Spleen (tissue), 11 donors: ENCODE results near the gene SMAD7. TPM values are rescaled to one million over a fixed set of nuclear protein-coding genes. Genes with fewer than 3 reads are reported as not detected.

Experiments used
- DNase-seq: peaks from one replicate; pipeline ENCODE4 v3.0.0-alpha.2; 2020
- H3K27ac ChIP-seq, 8 donors: fragments of 200-600 bp; sonication (generic) in 7 of 8; 1 replicate in 4 of 8; 2 replicates in 4 of 8; pipeline versions ENCODE4 v1.5.0 to v1.8.0; 2016 to 2021; ENCODE audit warnings: inconsistent platforms in 4 of 8, mild to moderate bottlenecking in 4 of 8, moderate library complexity in 1 of 8
- H3K27me3 ChIP-seq, 7 donors: fragments of 200-600 bp; sonication (generic) in 6 of 7; replicated peaks in 1 of 7; 1 replicate in 4 of 7; 2 replicates in 3 of 7; pipeline versions ENCODE4 v1.5.0 to v1.8.0; 2016 to 2021; ENCODE audit warnings: inconsistent platforms in 3 of 7, mild to moderate bottlenecking in 1 of 7
- H3K36me3 ChIP-seq, 6 donors: fragments of 200-600 bp; sonication (generic) in 5 of 6; 1 replicate in 4 of 6; 2 replicates in 2 of 6; pipeline versions ENCODE4 v1.5.0 to v1.8.0; 2016 to 2021; ENCODE audit warnings: inconsistent platforms in 2 of 6
- H3K4me1 ChIP-seq, 6 donors: fragments of 200-600 bp; sonication (generic) in 5 of 6; 1 replicate in 3 of 6; 2 replicates in 3 of 6; pipeline versions ENCODE4 v1.5.0 to v1.8.0; 2016 to 2021; ENCODE audit warnings: inconsistent platforms in 3 of 6
- H3K4me3 ChIP-seq, 8 donors: fragments of 200-600 bp; sonication (generic) in 7 of 8; 1 replicate in 4 of 8; 2 replicates in 4 of 8; pipeline versions ENCODE4 v1.5.0 to v1.8.0; 2016 to 2021; ENCODE audit warnings: inconsistent platforms in 4 of 8, mild to moderate bottlenecking in 4 of 8, moderate library complexity in 2 of 8
- H3K9me3 ChIP-seq, 8 donors: fragments of 200-600 bp; sonication (generic) in 7 of 8; 1 replicate in 4 of 8; 2 replicates in 4 of 8; pipeline versions ENCODE4 v1.5.0 to v1.8.0; 2016 to 2021; ENCODE audit warnings: inconsistent platforms in 4 of 8
- POLR2A ChIP-seq, 3 donors: fragments of 450-650 bp; IDR thresholded peaks; one replicate each; pipeline ENCODE4 v1.5.1; 2017; ENCODE audit warnings: antibody characterized with exemption in 3 of 3, mild to moderate bottlenecking in 1 of 3
- POLR2AphosphoS5 ChIP-seq, 3 donors: sonication (generic); formaldehyde crosslinking; IDR thresholded peaks; one replicate each; pipeline ENCODE4 v1.5.1; 2017; ENCODE audit warnings: antibody characterized with exemption in 3 of 3
- WGBS, 5 donors: extraction: QIAGEN DNeasy Blood & Tissue Kit in 3 of 5; methylation state at CpG; one replicate each; pipeline versions ENCODE4 v1.1.5 to v1.1.7; 2013 to 2018; 5-methylcytosine and 5-hydroxymethylcytosine counted together
- intact Hi-C: fragments of 100-400 bp; cut with DNase I; formaldehyde crosslinking; loops from one replicate; pipeline ENCODE4 v1.15.0; 2023; ENCODE audit warnings: low total_unique reads
- polyA plus RNA-seq, 3 donors: library from polyadenylated mRNA; stranded (reverse); fragments of 200-250 nt; gene quantifications; one replicate each; pipeline ENCODE4 v1.2.1, GENCODE V29; 2013
- total RNA-seq, 7 donors: library from RNA; depleted of rRNA in 3 of 7; stranded (reverse); fragments of >200 nt in 3 of 7; fragmentation: NEBNext Ultra II Directional in 4 of 7; extraction: Animal tissue kit (Norgen Biotek cat#: 25700) in 4 of 7; gene quantifications; one replicate each; pipeline versions ENCODE4 v1.1.0 to v1.2.1, GENCODE V29; 2016 to 2021
- TF ChIP-seq, protein P1 (sequence below), 11 experiments: fragments of 200-600 bp in 7 of 11; fragments of 450-650 bp in 4 of 11; sonication (generic) in 4 of 11; IDR thresholded peaks in 8 of 11; conservative IDR thresholded peaks in 3 of 11; 1 replicate in 7 of 11; 2 replicates in 4 of 11; pipeline versions ENCODE4 v1.4.0 to v1.8.0; 2016 to 2021; ENCODE audit warnings: antibody characterized with exemption in 11 of 11, inconsistent platforms in 4 of 11, mild to moderate bottlenecking in 1 of 11
- donor health status: healthy with polysubstance abuse.
- donor health status: DM: no; HTN: no; CAD: no; lungs with moderate emphysema.
- donor health status: DM: no; HTN: no; CAD: no.
- donor health status: Bipolar disorder and iron deficiency.
- donor health status: healthy.
- donor health status: DM: no; HTN: no; CAD: no.
- donor health status: DM: yes; HTN: yes; CAD: no.

Gene SMAD7
- total and polyA plus RNA-seq, 10 donors, result 2.5 to 21.2 (median 15.2) TPM

GRCh38 chr18:48975120-48975816 is 24.5 kb upstream of the SMAD7 start:
- no peak for TF ChIP-seq POLR2A (IDR thresholded peaks at IDR 0.05)
- peak in 1 of 3 donors; percentile 57 for TF ChIP-seq POLR2AphosphoS5 (IDR thresholded peaks at IDR 0.05)
- Histone ChIP-seq H3K4me1 (peaks cover 3 to 33% (median 22%) of the 10 kb centered on the region in 6 donors), H3K27me3 (peaks cover 0 to 50% (median 8%) of the 10 kb centered on the region in 7 donors), H3K9me3 (no peaks in the 10 kb centered on the region), H3K4me3 (peak overlapping the region; percentile 41 to 86 (median 61)), H3K27ac (peak overlapping the region in 6 of 8 donors; percentile 20 to 73 (median 59)), H3K36me3 (no peaks in the 10 kb centered on the region)
- DNase-seq, result no peak
- WGBS, 5 donors, result 3 to 5% (median 5%) methylated on average over 39 to 58 of the region's 58 CpGs
- intact Hi-C loops, result no loop called here

DNA sequence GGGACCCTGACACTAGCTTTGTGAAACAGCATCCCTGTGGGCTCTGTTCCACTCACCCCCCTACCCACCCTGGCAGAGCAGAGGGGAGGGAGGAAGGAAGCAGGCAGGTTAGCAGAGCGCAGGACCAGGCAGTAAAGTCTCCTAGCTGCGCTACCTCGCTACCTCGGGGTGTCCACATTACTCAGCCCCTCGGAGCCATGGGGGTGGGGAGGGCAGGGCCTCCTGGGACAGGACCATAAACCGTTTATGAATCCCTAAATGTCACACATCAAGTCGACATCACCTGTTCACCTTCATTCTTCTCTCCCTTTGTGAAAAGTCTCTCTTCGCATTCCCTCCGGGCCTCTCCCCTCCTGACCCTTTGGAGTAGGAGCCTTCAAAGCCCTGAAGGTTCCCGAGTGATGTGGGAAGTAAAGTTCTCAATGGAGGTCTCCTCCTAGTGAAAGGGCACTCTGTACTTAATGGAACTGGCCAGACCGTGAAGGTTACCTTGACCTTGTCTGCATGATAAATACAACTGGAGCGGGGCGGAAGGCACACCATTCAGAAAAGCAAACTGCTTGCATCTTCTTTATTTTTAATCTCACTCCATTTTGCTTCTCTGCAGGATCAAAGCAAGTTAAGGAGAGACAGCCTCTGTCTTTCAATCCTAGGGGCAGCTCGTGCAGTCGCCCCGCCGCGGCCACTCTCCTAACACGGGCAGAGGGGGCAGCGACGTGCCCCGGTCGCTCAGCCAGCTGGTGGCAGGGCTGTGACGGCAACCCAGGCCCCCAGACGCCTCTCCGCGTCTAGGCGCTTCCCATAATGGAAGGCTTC is 23.7 kb upstream of the SMAD7 start:
- Histone ChIP-seq H3K27me3 (peaks cover 0 to 42% (median 8%) of the 10 kb centered on the region in 7 donors), H3K4me1 (peaks cover 3 to 26% (median 16%) of the 10 kb centered on the region in 6 donors), H3K9me3 (no peaks in the 10 kb centered on the region), H3K4me3 (peak overlapping the region in 6 of 8 donors; percentile 47 to 86 (median 62)), H3K27ac (peak overlapping the region in 3 of 8 donors; percentile 20 to 73 (median 57)), H3K36me3 (no peaks in the 10 kb centered on the region)
- no peak for DNase-seq
- TF ChIP-seq POLR2AphosphoS5 (IDR thresholded peaks at IDR 0.05), result peak in 1 of 3 donors; percentile 8
- TF ChIP-seq, protein P1, sequence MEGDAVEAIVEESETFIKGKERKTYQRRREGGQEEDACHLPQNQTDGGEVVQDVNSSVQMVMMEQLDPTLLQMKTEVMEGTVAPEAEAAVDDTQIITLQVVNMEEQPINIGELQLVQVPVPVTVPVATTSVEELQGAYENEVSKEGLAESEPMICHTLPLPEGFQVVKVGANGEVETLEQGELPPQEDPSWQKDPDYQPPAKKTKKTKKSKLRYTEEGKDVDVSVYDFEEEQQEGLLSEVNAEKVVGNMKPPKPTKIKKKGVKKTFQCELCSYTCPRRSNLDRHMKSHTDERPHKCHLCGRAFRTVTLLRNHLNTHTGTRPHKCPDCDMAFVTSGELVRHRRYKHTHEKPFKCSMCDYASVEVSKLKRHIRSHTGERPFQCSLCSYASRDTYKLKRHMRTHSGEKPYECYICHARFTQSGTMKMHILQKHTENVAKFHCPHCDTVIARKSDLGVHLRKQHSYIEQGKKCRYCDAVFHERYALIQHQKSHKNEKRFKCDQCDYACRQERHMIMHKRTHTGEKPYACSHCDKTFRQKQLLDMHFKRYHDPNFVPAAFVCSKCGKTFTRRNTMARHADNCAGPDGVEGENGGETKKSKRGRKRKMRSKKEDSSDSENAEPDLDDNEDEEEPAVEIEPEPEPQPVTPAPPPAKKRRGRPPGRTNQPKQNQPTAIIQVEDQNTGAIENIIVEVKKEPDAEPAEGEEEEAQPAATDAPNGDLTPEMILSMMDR (IDR thresholded peaks at IDR 0.05 in 8 of 11, conservative IDR thresholded peaks at IDR 0.05 in 3 of 11), result no peak
- WGBS, 5 donors, result 57 to 65% (median 59%) methylated on average over 28 of the region's 28 CpGs
- intact Hi-C loops, result no loop called here

DNA sequence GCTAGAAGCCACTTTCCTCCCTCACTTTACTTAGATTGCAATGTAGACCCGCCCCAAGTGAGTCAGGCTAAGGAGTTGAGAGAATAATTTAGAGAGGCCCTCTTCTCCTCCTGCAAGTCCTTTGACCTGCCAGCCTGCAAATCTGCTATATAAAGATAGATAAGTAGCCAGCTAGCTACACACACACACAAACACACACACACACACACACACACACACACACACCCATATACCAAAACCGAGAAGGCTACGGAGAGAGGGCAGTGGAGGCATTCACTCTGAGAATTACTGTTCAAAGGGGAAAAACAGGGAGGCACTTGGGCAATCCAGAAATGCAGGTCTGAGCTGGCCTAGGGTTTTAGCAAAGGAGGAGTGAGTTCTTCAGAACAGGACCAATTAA is 23.0 kb upstream of the SMAD7 start:
- Histone ChIP-seq H3K4me1 (peaks cover 3 to 24% (median 16%) of the 10 kb centered on the region in 6 donors), H3K4me3 (no peak overlapping the region), H3K27ac (no peak overlapping the region), H3K27me3 (peaks cover 0 to 39% (median 8%) of the 10 kb centered on the region in 7 donors), H3K36me3 (no peaks in the 10 kb centered on the region), H3K9me3 (no peaks in the 10 kb centered on the region)
- TF ChIP-seq POLR2AphosphoS5 (IDR thresholded peaks at IDR 0.05) (no peak), POLR2A (IDR thresholded peaks at IDR 0.05) (no peak)
- TF ChIP-seq, protein P1 (IDR thresholded peaks at IDR 0.05 in 8 of 11, conservative IDR thresholded peaks at IDR 0.05 in 3 of 11), result no peak
- DNase-seq, result no peak
- 77 to 91% (median 86%) methylated on average over 3 of the region's 3 CpGs for WGBS, 5 donors
- intact Hi-C loops, result no loop called here

DNA sequence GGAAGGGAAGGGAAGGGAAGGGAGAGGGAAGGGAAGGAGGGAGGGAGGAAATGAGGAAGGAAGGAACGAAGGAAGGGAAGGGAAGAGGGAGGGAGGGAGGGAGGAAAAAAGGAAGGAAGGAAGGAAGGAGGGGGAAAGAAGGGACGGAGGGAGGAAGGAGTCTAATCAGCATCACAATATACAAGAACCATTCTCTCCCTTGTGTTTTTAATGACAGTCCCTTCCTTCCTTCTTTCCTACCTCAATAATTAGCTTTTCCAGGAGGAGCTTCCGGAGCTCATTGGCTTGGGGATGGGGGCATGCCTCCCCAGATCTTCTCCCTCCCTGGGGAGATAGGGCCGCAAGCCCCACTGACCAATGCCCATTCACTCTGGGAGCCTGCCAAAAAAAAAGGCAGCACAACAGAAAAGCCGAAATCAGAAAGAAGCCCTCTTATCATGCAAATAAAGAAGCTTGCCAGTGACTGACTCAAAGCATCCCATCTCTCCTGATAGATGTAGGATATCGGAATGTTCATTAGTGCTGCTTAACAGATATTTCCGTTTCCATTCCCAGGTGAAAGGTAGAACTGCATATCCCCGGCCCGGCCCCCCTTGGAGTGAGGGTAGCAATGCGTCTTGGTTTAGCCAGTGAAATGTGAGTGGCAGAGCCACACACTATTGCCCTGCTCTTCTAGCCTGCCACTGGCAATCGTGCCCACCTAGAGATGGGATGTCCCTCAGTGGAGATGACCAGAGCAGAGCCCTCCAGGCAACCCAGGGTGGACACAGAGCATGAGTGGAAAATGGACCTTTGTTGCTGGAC is 17.8 kb upstream of the SMAD7 start:
- no peak for DNase-seq
- 67 to 79% (median 77%) methylated on average over 11 of the region's 11 CpGs for WGBS, 5 donors
- intact Hi-C loops, result no loop called here
- Histone ChIP-seq H3K27me3 (no peaks in the 10 kb centered on the region), H3K27ac (no peak overlapping the region), H3K9me3 (no peaks in the 10 kb centered on the region), H3K4me1 (no peaks in the 10 kb centered on the region), H3K4me3 (no peak overlapping the region), H3K36me3 (no peaks in the 10 kb centered on the region)
- no peak for TF ChIP-seq POLR2A (IDR thresholded peaks at IDR 0.05)
- TF ChIP-seq, protein P1 (IDR thresholded peaks at IDR 0.05 in 8 of 11, conservative IDR thresholded peaks at IDR 0.05 in 3 of 11), result no peak
- TF ChIP-seq POLR2AphosphoS5 (IDR thresholded peaks at IDR 0.05), result no peak
